GM12878 (cell line): Measurements from ENCODE around the gene KLHDC9. TPM values are rescaled to one million over a fixed set of nuclear protein-coding genes. Genes with fewer than 3 reads are reported as not detected.
A peak's percentile ranks its signal among the peaks of the same experiment; 100 is the strongest.

ENCODE experiments used
- BACH1 ChIP-seq: fragments of 450-650 bp; IDR thresholded peaks from 2 replicates; pipeline ENCODE4 v1.6.1; 2017; ENCODE audit warnings: mild to moderate bottlenecking, borderline replicate concordance
- HDAC6 ChIP-seq: fragments of 200-600 bp; sonication (generic); IDR thresholded peaks from one replicate; pipeline ENCODE4 v1.8.0; 2017; ENCODE audit warnings: antibody characterized with exemption; ENCODE audit not compliant: unreplicated experiment
- IKZF2 ChIP-seq, 2 experiments: fragments of 450-650 bp; IDR thresholded peaks; 2 replicates each; pipeline ENCODE4 v1.6.1; 2017; ENCODE audit warnings: mild to moderate bottlenecking in 2 of 2, moderate library complexity in 2 of 2
- KAT2A ChIP-seq: conservative IDR thresholded peaks from 2 replicates; pipeline ENCODE4 v1.6.1; 2011; ENCODE audit warnings: low read depth, low read length; ENCODE audit not compliant: control insufficient read depth
- MEF2A ChIP-seq: IDR thresholded peaks from 2 replicates; pipeline ENCODE4 v1.6.1; 2011; ENCODE audit warnings: low read depth, mild to moderate bottlenecking, low read length, moderate library complexity; ENCODE audit not compliant: insufficient read depth
- POLR2AphosphoS2 ChIP-seq: IDR thresholded peaks from 2 replicates; pipeline ENCODE4 v1.6.1; 2011; ENCODE audit warnings: low read depth, mild to moderate bottlenecking, low read length, improper control_type of control experiment, moderate library complexity
- RAD21 ChIP-seq: IDR thresholded peaks from 2 replicates; pipeline ENCODE4 v1.6.1; 2011; ENCODE audit warnings: mild to moderate bottlenecking, low read depth, low read length, moderate library complexity; ENCODE audit not compliant: insufficient read depth
- SP1 ChIP-seq: IDR thresholded peaks from one replicate; pipeline ENCODE4 v1.6.1; 2011; ENCODE audit warnings: low read depth, low read length
- TARDBP ChIP-seq: IDR thresholded peaks from 2 replicates; pipeline ENCODE4 v1.6.1; 2016; ENCODE audit warnings: borderline replicate concordance
- TCF12 ChIP-seq: IDR thresholded peaks from 2 replicates; pipeline ENCODE4 v1.6.1; 2011; ENCODE audit warnings: low read depth, mild to moderate bottlenecking, low read length
- ZNF217 ChIP-seq: fragments of 450-650 bp; IDR thresholded peaks from 2 replicates; pipeline ENCODE4 v1.6.1; 2017; ENCODE audit warnings: antibody characterized with exemption, mild to moderate bottlenecking
- ZNF622 ChIP-seq: fragments of 450-650 bp; IDR thresholded peaks from 2 replicates; pipeline ENCODE4 v1.6.1; 2017; ENCODE audit warnings: mild to moderate bottlenecking, inconsistent platforms
- ZSCAN29 ChIP-seq: fragments of 450-650 bp; IDR thresholded peaks from 2 replicates; pipeline ENCODE4 v1.6.1; 2017; ENCODE audit warnings: mild to moderate bottlenecking, moderate library complexity
- polyA plus RNA-seq, 11 experiments: library from polyadenylated mRNA; depleted of rRNA in 4 of 11; unstranded in 6 of 11; stranded (reverse) in 5 of 11; fragments of >200 nt; fragmentation: Nextera tagmentation in 4 of 11; fragmentation: Illumina TruSeq in 1 of 11; extraction: Ambion mirVana in 4 of 11; extraction: Trizol in 1 of 11; gene quantifications; 1 replicate in 1 of 11; 2 replicates in 10 of 11; pipeline versions ENCODE4 v1.2.1 to v1.2.3, GENCODE V29; 2011 to 2016; ENCODE audit warnings: inconsistent platforms in 2 of 11, missing spikeins in 2 of 11, low read depth in 1 of 11
- total RNA-seq, 4 experiments: library from RNA; depleted of rRNA in 3 of 4; stranded (reverse); fragments of >200 nt in 3 of 4; fragmentation: Illumina TruSeq in 1 of 4; extraction: Trizol in 1 of 4; gene quantifications; 2 replicates each; pipeline versions ENCODE4 v1.2.1 to v1.2.3, GENCODE V29; 2013 to 2021
- TF ChIP-seq, protein P1 (sequence below): fragments of 450-650 bp; IDR thresholded peaks from 2 replicates; pipeline ENCODE4 v1.6.1; 2014; ENCODE audit warnings: mild to moderate bottlenecking
- TF ChIP-seq, protein P2 (sequence below): IDR thresholded peaks from 2 replicates; pipeline ENCODE4 v1.6.1; 2012; ENCODE audit warnings: low read depth, low read length, improper control_type of control experiment
- TF ChIP-seq, protein P3 (sequence below): IDR thresholded peaks from 2 replicates; pipeline ENCODE4 v1.6.1; 2011; ENCODE audit warnings: low read depth, mild to moderate bottlenecking, low read length, moderate library complexity, borderline replicate concordance; ENCODE audit errors: extremely low read depth
- TF ChIP-seq, protein P4 (sequence below): fragments of 450-650 bp; IDR thresholded peaks from 2 replicates; pipeline ENCODE4 v1.6.1; 2018; ENCODE audit warnings: borderline replicate concordance, mild to moderate bottlenecking; ENCODE audit not compliant: partially characterized antibody
- TF ChIP-seq, protein P5 (sequence below): fragments of 450-650 bp; IDR thresholded peaks from 2 replicates; pipeline ENCODE4 v1.6.1; 2016; ENCODE audit warnings: mild to moderate bottlenecking, moderate library complexity, borderline replicate concordance
- TF ChIP-seq, protein P6 (sequence below): IDR thresholded peaks from 2 replicates; pipeline ENCODE4 v1.6.1; 2011; ENCODE audit warnings: low read depth, low read length, improper control_type of control experiment, borderline replicate concordance

KLHDC9 gene
- total and polyA plus RNA-seq, 10 of the 15 experiments (the other 5 are each of a cell fraction or from before 2014, with no cell fraction given), result 0.66 to 4.9 (median 2.6) TPM

DNA sequence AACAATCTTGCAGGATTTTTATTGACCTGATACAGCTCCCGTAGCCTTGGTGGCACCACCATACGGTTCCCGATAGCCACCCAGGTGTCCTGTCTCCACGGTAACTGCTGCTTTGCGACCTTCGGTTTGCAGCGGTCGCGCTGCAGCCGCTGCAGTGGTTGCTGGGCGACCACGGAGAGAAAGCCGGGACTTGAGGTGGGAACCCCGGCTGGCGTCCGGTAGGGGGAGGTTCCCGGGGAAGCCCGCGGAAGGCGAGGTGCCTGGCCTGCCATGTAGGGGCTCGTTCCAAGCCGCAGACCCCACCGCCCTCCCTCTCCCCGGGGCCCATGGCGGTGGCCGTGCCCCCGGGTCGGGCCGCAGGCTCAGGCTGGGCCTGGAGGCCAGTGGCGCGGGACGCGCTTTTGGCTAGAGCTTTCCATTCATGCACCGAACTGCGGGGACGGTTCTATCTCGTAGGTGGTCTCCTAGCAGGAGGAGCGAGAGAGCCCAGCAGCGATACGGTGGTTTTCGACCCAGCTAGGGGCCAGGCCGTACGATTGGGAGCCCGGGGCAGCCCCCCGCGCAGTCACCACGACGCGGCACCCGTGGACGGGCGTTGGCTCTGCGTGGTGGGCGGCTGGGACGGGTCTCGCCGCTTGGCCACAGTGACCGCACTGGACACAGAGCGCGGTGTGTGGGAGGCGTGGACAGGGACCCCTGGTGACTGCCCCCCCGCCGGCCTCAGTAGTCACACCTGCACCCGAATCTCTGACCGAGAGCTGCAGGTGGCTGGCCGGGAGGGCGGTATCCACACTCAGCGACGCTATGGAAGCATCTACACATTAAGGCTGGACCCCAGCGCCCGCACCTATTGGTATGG lies at the start of gene KLHDC9 (continued):
- TF ChIP-seq RAD21 (no peak), HDAC6 (no peak), TCF12 (no peak), IKZF2 (IDR thresholded peaks at IDR 0.05) (no peak), ZNF217 (no peak), TARDBP (no peak), SP1 (no peak), ZSCAN29 (no peak), POLR2AphosphoS2 (no peak), KAT2A (no peak), ZNF622 (no peak), BACH1 (peak; percentile 37; the same call in 1 of the 2 replicates), MEF2A (no peak)
- TF ChIP-seq, protein P1, sequence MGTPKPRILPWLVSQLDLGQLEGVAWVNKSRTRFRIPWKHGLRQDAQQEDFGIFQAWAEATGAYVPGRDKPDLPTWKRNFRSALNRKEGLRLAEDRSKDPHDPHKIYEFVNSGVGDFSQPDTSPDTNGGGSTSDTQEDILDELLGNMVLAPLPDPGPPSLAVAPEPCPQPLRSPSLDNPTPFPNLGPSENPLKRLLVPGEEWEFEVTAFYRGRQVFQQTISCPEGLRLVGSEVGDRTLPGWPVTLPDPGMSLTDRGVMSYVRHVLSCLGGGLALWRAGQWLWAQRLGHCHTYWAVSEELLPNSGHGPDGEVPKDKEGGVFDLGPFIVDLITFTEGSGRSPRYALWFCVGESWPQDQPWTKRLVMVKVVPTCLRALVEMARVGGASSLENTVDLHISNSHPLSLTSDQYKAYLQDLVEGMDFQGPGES, result no peak
- TF ChIP-seq, protein P2, sequence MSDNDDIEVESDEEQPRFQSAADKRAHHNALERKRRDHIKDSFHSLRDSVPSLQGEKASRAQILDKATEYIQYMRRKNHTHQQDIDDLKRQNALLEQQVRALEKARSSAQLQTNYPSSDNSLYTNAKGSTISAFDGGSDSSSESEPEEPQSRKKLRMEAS, result peak; percentile 27; the same call in 1 of the 2 replicates
- TF ChIP-seq, protein P3, sequence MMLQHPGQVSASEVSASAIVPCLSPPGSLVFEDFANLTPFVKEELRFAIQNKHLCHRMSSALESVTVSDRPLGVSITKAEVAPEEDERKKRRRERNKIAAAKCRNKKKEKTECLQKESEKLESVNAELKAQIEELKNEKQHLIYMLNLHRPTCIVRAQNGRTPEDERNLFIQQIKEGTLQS, result peak; percentile 93
- TF ChIP-seq, protein P4, sequence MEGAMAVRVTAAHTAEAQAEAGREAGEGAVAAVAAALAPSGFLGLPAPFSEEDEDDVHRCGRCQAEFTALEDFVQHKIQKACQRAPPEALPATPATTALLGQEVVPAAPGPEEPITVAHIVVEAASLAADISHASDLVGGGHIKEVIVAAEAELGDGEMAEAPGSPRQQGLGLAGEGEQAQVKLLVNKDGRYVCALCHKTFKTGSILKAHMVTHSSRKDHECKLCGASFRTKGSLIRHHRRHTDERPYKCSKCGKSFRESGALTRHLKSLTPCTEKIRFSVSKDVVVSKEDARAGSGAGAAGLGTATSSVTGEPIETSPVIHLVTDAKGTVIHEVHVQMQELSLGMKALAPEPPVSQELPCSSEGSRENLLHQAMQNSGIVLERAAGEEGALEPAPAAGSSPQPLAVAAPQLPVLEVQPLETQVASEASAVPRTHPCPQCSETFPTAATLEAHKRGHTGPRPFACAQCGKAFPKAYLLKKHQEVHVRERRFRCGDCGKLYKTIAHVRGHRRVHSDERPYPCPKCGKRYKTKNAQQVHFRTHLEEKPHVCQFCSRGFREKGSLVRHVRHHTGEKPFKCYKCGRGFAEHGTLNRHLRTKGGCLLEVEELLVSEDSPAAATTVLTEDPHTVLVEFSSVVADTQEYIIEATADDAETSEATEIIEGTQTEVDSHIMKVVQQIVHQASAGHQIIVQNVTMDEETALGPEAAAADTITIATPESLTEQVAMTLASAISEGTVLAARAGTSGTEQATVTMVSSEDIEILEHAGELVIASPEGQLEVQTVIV, result peak; percentile 99
- TF ChIP-seq, protein P5, sequence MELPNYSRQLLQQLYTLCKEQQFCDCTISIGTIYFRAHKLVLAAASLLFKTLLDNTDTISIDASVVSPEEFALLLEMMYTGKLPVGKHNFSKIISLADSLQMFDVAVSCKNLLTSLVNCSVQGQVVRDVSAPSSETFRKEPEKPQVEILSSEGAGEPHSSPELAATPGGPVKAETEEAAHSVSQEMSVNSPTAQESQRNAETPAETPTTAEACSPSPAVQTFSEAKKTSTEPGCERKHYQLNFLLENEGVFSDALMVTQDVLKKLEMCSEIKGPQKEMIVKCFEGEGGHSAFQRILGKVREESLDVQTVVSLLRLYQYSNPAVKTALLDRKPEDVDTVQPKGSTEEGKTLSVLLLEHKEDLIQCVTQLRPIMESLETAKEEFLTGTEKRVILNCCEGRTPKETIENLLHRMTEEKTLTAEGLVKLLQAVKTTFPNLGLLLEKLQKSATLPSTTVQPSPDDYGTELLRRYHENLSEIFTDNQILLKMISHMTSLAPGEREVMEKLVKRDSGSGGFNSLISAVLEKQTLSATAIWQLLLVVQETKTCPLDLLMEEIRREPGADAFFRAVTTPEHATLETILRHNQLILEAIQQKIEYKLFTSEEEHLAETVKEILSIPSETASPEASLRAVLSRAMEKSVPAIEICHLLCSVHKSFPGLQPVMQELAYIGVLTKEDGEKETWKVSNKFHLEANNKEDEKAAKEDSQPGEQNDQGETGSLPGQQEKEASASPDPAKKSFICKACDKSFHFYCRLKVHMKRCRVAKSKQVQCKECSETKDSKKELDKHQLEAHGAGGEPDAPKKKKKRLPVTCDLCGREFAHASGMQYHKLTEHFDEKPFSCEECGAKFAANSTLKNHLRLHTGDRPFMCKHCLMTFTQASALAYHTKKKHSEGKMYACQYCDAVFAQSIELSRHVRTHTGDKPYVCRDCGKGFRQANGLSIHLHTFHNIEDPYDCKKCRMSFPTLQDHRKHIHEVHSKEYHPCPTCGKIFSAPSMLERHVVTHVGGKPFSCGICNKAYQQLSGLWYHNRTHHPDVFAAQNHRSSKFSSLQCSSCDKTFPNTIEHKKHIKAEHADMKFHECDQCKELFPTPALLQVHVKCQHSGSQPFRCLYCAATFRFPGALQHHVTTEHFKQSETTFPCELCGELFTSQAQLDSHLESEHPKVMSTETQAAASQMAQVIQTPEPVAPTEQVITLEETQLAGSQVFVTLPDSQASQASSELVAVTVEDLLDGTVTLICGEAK, result peak; percentile 49; the same call in 1 of the 2 replicates
- TF ChIP-seq, protein P6, sequence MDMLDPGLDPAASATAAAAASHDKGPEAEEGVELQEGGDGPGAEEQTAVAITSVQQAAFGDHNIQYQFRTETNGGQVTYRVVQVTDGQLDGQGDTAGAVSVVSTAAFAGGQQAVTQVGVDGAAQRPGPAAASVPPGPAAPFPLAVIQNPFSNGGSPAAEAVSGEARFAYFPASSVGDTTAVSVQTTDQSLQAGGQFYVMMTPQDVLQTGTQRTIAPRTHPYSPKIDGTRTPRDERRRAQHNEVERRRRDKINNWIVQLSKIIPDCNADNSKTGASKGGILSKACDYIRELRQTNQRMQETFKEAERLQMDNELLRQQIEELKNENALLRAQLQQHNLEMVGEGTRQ, result no peak
